PC-9 (cell line): ENCODE data around the gene VOPP1. TPM values are rescaled to one million over a fixed set of nuclear protein-coding genes. Genes with fewer than 3 reads are reported as not detected.

Experiments
- BruUV-seq: library from RNA; stranded (reverse); fragments of 400-500 nt; replicated peaks from 2 replicates; lab custom pipeline; 2021; lab: Mats Ljungman, UMichigan
- CTCF ChIA-PET: fragments of 300-600 bp; sonication (Branson Sonifier 250); formaldehyde crosslinking; loops from one replicate; lab custom pipeline; 2022; ENCODE audit warnings: antibody characterized with exemption; lab: Charles Lee
- POLR2A ChIA-PET: fragments of 300-600 bp; sonication (Branson Sonifier 250); formaldehyde crosslinking; loops from one replicate; lab custom pipeline; 2022; ENCODE audit warnings: antibody characterized with exemption; ENCODE audit not compliant: unreplicated experiment; lab: Charles Lee
- DNase-seq, 2 experiments: peaks; one replicate each; pipeline versions ENCODE4 v3.0.0 to v3.0.0-alpha.2; 2015 to 2022; ENCODE audit warnings: mixed read lengths in 1 of 2
- H2AFZ ChIP-seq: fragments of 200-600 bp; sonication (generic); 2 replicates; pipeline ENCODE4 v1.8.1; 2017; ENCODE audit warnings: antibody characterized with exemption
- H3F3A ChIP-seq: fragments of 200-600 bp; sonication (generic); 2 replicates; pipeline ENCODE4 v1.8.1; 2017; ENCODE audit warnings: antibody characterized with exemption, mild to moderate bottlenecking, low read depth; ENCODE audit not compliant: insufficient read depth
- H3K27ac ChIP-seq: fragments of 200-600 bp; sonication (generic); 2 replicates; pipeline ENCODE4 v1.6.1; 2016; ENCODE audit warnings: mixed run types
- H3K27me3 ChIP-seq: fragments of 200-600 bp; sonication (generic); 2 replicates; pipeline ENCODE4 v1.6.1; 2016; ENCODE audit warnings: low read depth, mixed run types; ENCODE audit not compliant: insufficient read depth
- H3K36me3 ChIP-seq: fragments of 200-600 bp; sonication (generic); 2 replicates; pipeline ENCODE4 v1.6.1; 2016; ENCODE audit warnings: low read depth, mixed run types
- H3K4me1 ChIP-seq: fragments of 200-600 bp; sonication (generic); replicated peaks from 2 replicates; pipeline ENCODE4 v1.6.1; 2016; ENCODE audit warnings: mixed run types; ENCODE audit not compliant: insufficient read depth
- H3K4me2 ChIP-seq: fragments of 200-600 bp; sonication (generic); 2 replicates; pipeline ENCODE4 v1.6.1; 2017; ENCODE audit warnings: mixed run types
- H3K4me3 ChIP-seq: fragments of 200-600 bp; sonication (generic); 2 replicates; pipeline ENCODE4 v1.6.1; 2016; ENCODE audit warnings: mixed run types
- H3K79me2 ChIP-seq: fragments of 200-600 bp; sonication (generic); 2 replicates; pipeline ENCODE4 v1.6.1; 2017; ENCODE audit warnings: low read depth, mixed run types
- H3K9me2 ChIP-seq: fragments of 200-600 bp; sonication (generic); 2 replicates; pipeline ENCODE4 v1.8.1; 2017; ENCODE audit warnings: mild to moderate bottlenecking; ENCODE audit not compliant: insufficient read depth
- H3K9me3 ChIP-seq: fragments of 200-600 bp; sonication (generic); 2 replicates; pipeline ENCODE4 v1.8.1; 2016; ENCODE audit warnings: low read depth; ENCODE audit not compliant: insufficient read depth
- H4K20me1 ChIP-seq: fragments of 200-600 bp; sonication (generic); 2 replicates; pipeline ENCODE4 v1.8.1; 2017; ENCODE audit not compliant: insufficient read depth
- CTCF ChIP-seq: fragments of 200-600 bp; sonication (generic); conservative IDR thresholded peaks from 2 replicates; pipeline ENCODE4 v1.6.1; 2017; ENCODE audit warnings: mixed run types, antibody characterized with exemption, mild to moderate bottlenecking, moderate library complexity
- EZH2 ChIP-seq: fragments of 200-600 bp; sonication (generic); IDR thresholded peaks from 2 replicates; pipeline ENCODE4 v1.8.0; 2017; ENCODE audit warnings: antibody characterized with exemption, low read depth
- intact Hi-C: fragments of 100-400 bp; cut with micrococcal nuclease; formaldehyde crosslinking; loops from one replicate; pipeline ENCODE4 v1.10.0; 2022; ENCODE audit not compliant: unreplicated experiment
- total RNA-seq: library from RNA; stranded (reverse); gene quantifications from 2 replicates; pipeline ENCODE4 v1.2.3, GENCODE V29; 2021

VOPP1 gene
- total RNA-seq, 1 experiment from 2014 or later: 207 TPM

- H3K4me2 ChIP-seq: peak overlapping the region; percentile 90
- DNase-seq: peak in 1 of 2 experiments; percentile 69
- H3K9me2 ChIP-seq: no peaks in the 10 kb centered on the region
- BruUV-seq: TSS peak; percentile 31
- H2AFZ ChIP-seq: no peak overlapping the region
- CTCF ChIA-PET: no interaction called here
- H3K9me3 ChIP-seq: no peaks in the 10 kb centered on the region
- H3K4me1 ChIP-seq: peaks cover 69% of the 10 kb centered on the region
- H4K20me1 ChIP-seq: 0 out of 2 replicates have a peak, but pooled peaks cover 12% of the 10 kb centered on the region
- H3K27ac ChIP-seq: peak overlapping the region; percentile 80
- intact Hi-C loops: loop anchor here (2.0 to 10.0 kb wide), 2 partner anchors 66 to 136 kb away; no protein-coding TSS in a partner anchor
- H3K4me3 ChIP-seq: peak overlapping the region; percentile 91; the same call in 1 of the 2 replicates
- peaks cover 28% of the 10 kb centered on the region for H3F3A ChIP-seq
- peaks cover 72% of the 10 kb centered on the region for H3K79me2 ChIP-seq
- POLR2A ChIA-PET: interaction anchor here (0.6 kb wide), 2 partner anchors 65 to 437 kb away, joined by 3 to 6 read pairs; no protein-coding TSS in a partner anchor
- no peaks in the 10 kb centered on the region for H3K27me3 ChIP-seq
- peaks cover 14% of the 10 kb centered on the region for H3K36me3 ChIP-seq
- TF ChIP-seq EZH2: no peak
- TF ChIP-seq CTCF: no peak
These were observed 2.0 kb downstream of the VOPP1 start for GRCh38 chr7:55570218-55570873.

DNA sequence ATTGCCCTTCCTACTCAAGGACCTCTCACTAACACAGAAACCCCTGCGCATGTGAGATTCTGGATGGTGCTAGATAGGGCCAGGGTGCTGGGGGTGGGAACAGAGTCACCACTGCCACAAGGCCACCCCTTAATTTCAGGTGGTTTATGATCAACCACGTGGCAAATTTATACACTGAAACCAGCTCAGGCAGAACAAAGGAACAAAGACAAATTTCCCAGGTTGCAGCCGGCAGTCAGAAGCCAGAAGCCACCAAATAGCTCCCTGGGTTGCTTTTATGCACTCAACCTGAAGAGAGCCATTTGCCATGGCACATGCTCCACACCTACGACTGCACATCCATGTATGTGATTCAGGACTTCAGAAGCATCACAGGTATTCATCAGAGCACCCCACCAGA, 2.5 kb downstream of the VOPP1 start:
- peak overlapping the region; percentile 80; the same call in 1 of the 2 replicates for H3K27ac ChIP-seq
- intact Hi-C loops: loop anchor here (2.0 to 10.0 kb wide), 2 partner anchors 65 to 135 kb away; no protein-coding TSS in a partner anchor
- peaks cover 77% of the 10 kb centered on the region for H3K79me2 ChIP-seq
- no peak overlapping the region for H2AFZ ChIP-seq
- peak overlapping the region; percentile 91; the same call in 1 of the 2 replicates for H3K4me3 ChIP-seq
- H3K4me1 ChIP-seq: peaks cover 75% of the 10 kb centered on the region
- TF ChIP-seq EZH2 (no peak), CTCF (no peak)
- DNase-seq: no peak
- peaks cover 14% of the 10 kb centered on the region for H3K36me3 ChIP-seq
- H3K9me2 ChIP-seq: no peaks in the 10 kb centered on the region
- POLR2A ChIA-PET: interaction anchor here (0.5 to 0.6 kb wide), 3 partner anchors 14 to 437 kb away, joined by 3 to 6 read pairs (median 6); no protein-coding TSS in a partner anchor
- peak overlapping the region; percentile 90 for H3K4me2 ChIP-seq
- CTCF ChIA-PET: no interaction called here
- no peaks in the 10 kb centered on the region for H3K9me3 ChIP-seq
- H4K20me1 ChIP-seq: peaks cover 12% of the 10 kb centered on the region; the same call in 1 of the 2 replicates
- BruUV-seq: no TSS peak
- H3K27me3 ChIP-seq: no peaks in the 10 kb centered on the region
- H3F3A ChIP-seq: peaks cover 33% of the 10 kb centered on the region

DNA sequence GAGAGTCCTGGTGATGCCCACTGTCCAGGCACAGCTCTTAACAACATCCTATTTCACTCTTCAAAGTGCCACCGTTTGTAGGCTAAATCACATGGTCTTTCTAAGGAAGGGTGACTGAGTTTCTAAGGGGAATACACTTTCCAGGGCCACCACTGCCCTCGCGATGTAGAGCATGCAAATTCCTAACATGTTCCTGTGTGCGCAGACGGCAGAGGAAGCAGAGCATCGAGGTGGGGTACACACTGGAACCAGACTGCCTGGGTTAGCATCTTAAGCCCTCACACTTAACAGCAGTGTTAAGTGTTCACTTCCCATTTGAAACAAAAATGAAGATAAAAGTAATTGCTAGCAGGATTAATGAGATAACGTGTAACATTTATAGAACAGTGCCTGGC, 3.0 kb downstream of the VOPP1 start:
- no peak for DNase-seq
- peaks cover 18% of the 10 kb centered on the region; the same call in 1 of the 2 replicates for H4K20me1 ChIP-seq
- no peaks in the 10 kb centered on the region for H3K9me3 ChIP-seq
- no peak overlapping the region for H3K4me3 ChIP-seq
- peak overlapping the region; percentile 90 for H3K4me2 ChIP-seq
- intact Hi-C loops: no loop called here
- H3F3A ChIP-seq: peaks cover 35% of the 10 kb centered on the region
- H3K36me3 ChIP-seq: peaks cover 14% of the 10 kb centered on the region
- H3K4me1 ChIP-seq: peaks cover 77% of the 10 kb centered on the region
- peaks cover 82% of the 10 kb centered on the region for H3K79me2 ChIP-seq
- BruUV-seq: no TSS peak
- no peaks in the 10 kb centered on the region for H3K27me3 ChIP-seq
- no peak overlapping the region for H3K27ac ChIP-seq
- CTCF ChIA-PET: interaction anchor here (1.0 kb wide), 1 partner anchor 11 kb away, joined by 4 read pairs; no protein-coding TSS in a partner anchor
- POLR2A ChIA-PET: interaction anchor here (0.5 to 0.7 kb wide), 4 partner anchors 14 to 813 kb away, joined by 4 to 6 read pairs (median 4); no protein-coding TSS in a partner anchor
- no peaks in the 10 kb centered on the region for H3K9me2 ChIP-seq
- TF ChIP-seq EZH2 (no peak), CTCF (no peak)
- H2AFZ ChIP-seq: no peak overlapping the region
